ENCODE measurements around the gene SPACA9.

The SPACA9 gene

DNA sequence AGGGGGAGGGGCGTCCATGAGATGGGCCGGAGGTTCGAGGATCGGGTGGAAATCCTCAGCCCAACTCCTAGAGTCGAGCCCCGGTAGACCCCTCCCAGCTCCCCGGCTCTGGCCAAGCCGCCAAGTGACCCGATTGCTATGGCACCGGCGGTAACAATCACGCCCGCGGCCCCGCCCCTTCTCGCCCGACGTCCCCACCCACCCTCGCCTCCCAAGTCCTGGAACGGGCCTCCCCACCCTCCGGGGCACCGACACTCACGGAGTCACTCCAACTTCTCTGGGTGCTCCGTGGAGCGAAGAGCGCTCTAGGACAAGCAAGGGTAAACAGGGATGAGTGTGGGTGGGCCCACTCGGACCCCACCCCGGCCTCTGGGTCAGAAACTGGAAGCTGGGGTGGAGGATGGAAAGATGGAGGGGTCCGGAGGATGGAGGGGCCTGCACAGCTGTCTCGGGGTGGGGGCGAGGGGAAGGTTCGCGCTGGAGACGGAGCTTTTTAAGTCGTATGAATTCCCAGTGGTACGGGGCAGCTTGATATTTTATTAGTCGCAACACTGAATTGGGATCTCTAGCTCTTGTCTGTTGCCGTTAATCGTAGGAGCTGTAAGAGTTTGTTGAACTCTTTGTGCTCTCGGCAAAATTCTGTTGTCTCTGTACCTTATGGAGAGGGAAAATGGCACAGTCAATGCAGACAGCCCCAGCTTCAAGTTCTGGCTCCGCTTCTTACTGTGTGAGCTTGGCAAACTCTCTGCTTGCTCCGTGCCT, at the start of gene SPACA9:
Gene SPACA9 (plus strand): TSS at position 204 of the 762 bp plus-strand sequence. CDS start 5,050 bp downstream, outside the sequence.
- DNase-seq: peak in 1 of 4 experiments; percentile 12

DNA sequence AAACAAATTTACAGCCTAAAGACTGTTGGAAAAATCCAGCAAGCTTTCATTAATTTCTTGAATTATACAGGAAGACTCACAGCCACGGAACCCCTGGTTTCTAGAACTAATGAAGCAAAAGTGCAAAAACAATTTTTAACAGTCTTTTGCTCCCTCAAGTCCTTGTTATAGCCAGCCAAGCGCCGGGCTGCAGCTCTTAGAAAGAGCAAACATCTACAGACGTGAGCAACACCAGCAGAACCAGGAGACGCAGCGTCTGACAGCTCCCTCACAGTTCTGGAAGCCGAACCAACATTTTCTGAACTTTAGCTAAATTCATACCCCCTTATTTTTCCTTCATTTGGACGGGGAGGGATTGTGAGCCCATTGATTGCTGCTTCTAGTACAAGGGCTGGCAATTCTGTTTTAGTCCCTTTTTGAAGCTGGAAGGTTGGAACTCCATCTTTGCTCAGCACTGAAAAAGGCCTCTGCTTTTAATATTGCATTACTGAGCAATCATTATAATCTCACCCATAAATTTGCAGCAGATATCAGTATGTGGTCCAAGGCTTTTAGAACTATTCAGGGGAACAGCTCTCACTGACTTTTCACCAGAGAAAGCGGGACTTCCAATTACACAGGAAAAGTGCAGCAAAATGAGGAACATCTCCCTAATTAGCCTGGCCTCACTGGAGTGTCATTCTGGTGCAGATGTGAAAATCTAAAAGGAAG, 46.4 kb upstream of the SPACA9 start:
- no peak for DNase-seq

DNA sequence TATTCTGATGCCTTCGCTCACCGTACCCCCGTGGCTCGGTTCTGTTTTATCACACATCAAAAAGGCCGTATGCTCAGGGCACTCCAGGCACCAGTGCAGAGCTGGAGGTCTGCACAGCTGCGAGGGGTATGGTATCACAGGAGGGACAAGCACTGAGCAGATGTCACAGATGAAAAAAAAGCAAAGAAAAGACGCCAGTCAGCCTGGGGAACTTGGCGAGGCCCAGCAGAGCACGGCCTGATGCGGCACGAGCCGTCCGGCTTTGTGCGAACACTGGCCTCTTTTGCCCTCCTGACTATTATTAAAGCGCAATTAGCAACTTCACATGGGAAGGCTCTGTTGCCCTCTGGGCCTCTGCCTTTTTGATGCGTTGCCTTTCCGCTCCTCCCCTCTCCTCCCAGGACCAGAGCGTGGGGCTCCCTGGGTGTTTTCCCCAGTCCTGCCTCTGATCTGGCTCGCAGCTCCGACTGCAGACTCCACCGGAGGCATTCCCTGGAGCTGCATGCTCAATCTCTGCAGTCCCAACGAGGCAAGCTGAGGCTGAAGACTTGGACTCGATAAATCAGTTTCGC, 45.1 kb upstream of the SPACA9 start:
- DNase-seq: no peak

DNA sequence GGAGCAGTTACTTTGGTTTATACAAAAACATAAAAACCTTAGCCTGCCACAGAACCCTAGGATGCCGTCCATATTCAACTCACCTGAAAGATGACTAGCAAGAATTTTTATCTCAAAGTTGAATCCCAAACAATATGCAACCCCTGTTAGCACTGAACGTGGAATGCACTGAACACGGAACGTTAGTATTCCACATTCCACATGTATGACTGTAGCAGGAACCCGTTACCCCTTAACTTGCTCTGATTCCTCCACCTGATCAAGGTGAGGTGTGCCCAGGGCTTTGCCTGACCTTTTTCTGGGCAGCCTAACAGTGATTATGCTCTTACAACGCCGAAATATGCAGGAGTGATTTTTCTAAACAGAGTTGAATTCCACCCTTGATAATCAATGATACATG, 44.4 kb upstream of the SPACA9 start:
- no peak for DNase-seq

DNA sequence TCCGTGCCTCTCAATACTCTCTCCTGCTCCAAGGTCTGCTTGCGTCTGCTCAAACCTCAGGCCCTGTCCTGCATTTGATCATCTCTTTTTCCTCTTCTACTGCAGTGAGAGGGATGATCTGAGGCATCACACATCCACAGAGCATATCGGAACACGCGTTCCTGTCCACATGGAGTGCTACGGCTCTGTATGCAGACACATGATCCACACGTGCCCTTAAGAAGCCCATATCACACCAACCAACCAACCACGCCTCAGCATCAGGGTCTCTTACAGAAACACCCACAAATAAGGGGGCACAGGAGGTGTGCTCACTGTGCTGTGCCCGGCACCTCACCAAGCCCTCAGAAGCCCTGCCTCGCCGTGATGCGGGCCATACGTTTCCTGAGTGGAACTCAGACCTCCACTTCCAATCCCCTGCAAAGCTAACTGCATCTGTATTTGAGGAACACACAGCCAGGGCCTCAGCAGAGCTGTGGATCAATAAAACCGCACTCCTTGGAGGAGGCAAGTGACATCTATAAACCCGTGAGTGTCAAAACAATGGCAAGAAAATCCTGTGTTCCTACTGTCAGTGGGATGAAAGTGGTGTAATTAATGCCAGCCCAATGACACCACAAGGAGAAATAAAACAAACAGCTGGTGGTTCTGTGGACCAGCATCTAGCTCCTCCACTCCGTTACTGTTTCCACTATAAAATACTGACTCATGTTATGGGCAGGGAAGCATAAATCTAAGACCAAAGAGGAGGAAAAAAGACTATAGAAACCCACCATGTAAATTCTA, 41.0 kb upstream of the SPACA9 start:
- no peak for DNase-seq

DNA sequence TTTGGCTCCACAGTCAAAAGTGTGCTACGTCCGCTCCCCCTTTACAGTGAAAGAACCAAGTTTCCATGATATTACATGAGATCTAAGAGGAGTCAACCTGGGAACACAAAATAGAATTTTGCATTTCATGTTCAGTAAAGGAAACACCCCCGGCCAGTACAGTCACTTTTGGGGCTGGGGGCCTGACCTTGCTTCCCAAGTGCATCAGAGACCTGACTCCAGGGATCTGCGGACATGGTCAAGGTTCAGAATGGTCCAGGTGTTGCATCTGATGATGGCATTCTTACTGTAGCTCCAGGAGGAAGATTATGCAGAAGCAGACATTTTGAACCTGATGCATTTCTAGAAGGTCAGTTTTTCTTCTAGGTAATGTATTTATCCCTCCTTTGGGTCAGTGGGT, 40.4 kb upstream of the SPACA9 start:
- DNase-seq: no peak

DNA sequence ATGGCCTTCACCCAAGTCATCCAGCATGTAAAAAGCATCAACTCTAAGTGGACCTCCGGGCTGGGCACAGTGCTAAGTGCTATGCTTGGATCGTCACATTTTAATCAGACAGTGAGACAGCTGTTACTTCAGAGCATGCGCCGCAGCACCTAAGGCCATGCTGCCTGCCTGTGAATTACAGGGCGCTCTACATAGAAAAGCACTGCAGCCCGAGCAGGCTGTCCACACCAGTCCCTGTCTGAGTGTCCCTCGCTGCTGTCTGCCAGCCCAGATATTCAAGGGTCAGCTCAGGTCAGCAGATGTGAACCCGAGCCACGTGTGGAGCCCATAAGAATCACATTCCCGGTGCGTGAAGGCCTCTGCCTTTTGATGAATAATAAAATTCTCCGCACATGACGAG, 37.7 kb upstream of the SPACA9 start:
- no peak for DNase-seq

DNA sequence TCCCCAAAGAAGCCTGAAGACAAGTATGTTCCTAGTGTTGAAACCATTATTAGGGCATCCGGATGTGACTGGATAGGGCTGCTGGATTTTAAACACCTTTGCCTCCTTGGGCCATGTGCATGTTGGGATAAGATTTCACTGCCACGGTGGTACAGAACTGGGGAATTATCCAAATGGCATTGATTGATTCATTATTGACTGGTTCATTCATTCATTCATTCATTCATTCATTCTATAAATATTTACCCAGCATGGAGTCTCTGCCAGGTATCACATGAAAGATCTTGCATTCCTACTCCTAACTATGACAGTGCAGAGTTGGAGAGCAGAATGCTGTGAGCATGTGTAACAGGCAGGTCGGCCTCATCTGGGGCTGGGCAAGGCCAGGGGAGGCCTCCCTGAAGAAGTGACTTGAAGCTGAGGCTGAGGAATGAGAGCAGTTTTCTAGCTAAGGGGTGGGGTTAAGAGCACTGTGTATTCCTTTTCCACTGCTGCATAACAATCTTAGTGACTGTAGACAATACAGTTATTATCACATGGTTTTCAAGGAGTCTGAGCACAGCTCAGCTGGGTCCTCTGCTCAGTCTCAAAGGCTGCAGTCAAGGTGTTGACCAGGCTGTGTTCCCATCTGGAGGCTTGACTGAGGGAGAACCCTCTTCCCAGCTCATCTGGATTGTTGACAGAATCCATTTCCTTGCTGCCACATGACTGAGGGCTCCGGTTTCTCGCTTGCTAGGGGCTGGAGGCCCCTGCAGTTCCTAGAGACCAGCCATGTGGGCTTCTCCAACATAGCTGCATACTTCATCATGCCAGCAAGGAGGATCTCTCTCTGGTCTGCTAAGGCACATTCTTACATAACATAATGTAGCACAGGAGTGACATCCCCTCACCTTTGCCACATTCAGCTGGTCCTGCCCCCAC, 36.3 kb upstream of the SPACA9 start:
- no peak for DNase-seq

DNA sequence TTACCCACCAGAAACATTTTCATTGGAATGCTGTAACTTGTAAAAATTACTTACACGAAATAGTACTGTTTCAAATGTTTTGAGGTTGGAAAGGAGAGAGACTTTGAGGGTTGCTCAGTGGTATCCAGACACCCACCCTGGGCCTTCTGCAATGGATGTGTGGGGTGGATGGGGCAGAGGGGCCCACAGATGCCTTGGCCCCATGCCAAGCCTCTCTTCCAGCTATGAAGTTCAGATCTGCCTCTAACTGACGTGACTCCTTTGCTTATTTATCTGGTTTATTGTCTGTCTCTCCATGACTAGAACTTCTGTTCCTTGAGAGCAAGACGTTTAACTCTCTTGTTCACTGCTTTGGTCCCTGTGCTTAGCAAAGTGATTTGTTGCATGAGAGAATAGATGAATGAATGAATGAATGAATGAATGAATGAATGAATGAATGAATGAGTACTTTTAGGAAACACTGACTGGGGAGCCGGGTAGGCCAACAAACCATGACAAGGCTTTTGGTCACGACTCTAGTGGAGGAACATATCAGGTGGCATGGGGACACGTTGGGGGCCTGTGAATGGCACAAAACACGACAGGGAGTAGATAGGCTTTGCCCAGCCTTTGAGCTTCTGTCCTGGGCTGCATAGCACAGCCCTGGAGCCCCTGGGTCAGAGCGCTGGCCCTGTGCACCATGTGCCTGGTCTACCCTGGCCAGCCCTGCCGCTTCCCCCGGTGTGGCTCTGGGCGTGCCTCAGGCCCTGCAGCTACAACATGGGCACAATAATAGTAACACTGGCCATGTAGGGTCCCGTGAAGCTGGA, 32.4 kb upstream of the SPACA9 start:
- DNase-seq: no peak

DNA sequence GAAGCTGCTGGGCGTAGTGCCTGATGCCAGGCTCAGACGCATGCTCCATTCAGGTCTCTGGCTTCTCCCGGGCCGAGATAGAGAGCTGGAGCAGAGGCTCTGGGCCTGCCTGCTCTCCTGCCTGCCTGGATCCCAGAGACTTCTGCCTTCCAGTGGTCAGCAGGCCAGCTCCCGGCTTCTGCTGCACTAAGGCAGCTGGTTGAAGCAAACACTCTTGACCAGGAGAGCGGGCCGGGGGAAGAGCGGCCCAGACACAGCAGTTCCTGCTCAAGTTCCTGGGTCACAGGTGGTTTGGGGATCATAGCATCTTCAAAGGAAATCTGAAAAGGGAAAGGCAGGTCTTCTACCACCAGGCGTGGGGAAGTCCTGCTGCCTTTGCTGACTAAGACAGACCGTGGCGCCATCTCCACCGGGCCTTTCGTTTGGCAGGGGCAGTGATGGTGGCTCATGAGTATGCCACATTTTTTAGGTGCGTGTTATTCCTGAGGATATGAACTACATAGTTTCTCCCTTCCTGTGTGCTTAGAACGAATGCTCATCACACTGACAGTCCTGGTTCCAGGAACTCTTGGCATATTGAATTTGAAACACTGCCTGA, 31.7 kb upstream of the SPACA9 start:
- no peak for DNase-seq

DNA sequence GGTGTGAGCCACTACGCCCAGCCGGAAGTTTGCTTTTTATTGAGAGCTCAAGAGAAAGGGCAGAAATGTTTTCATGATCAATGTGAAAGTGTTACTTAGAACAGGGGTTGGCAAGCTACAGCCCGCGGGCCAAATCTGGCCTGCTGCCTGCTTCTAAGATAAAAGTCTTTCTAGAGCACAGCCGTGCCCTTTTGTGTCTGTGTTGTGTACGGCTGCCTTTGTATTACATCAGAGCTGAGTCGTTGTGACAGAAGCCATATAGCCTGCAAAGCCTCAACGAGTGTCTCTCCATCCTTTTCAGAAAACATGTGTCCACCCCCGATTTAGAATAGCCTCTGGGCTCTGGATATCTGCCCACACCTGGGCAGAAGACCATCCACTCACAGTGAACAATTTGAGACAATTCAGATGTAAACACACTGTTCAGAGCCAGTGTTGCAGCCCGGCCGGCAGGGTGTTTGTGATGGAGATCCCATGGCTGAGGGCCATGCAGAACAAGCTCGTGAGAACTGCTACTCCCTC, 29.5 kb upstream of the SPACA9 start:
- DNase-seq: no peak

DNA sequence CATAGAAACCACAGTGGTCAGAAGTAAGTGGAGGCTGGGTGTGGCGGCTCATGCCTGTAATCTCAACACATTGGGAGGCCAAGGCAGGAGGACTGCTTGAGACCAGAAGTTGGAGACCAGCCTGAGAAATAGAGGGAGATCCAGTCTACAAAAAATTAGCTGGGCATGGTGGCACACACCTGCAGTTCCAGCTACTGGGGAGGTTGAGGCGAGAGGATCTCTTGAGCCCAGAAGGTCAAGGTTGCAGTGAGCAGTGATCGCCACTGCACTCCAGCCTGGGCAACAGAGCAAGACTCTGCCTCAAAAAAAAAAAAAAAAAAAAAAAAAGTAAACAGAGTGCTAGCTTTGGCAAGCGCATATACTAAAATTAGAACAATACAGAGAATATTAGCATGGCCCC, 25.2 kb upstream of the SPACA9 start:
- no peak for DNase-seq

DNA sequence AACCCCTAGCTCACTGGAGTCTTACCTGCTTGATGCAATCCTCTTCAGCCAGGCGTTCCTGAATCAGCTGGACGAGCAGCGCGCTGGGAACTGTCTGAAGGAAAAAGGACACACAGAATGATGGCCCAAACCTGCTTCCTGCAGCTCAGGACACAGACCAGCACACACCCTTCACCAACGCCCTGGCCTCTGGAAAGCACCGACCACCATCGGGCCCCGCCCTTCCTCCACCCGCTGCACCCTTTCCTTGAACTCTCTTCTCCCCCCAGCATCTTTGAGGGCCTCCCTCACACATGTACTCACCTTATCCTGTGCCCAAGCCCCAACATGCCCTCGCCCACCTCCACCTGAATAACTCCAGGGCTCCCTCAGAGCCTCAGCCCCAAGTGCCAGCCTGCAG, 23.9 kb upstream of the SPACA9 start:
- no peak for DNase-seq

DNA sequence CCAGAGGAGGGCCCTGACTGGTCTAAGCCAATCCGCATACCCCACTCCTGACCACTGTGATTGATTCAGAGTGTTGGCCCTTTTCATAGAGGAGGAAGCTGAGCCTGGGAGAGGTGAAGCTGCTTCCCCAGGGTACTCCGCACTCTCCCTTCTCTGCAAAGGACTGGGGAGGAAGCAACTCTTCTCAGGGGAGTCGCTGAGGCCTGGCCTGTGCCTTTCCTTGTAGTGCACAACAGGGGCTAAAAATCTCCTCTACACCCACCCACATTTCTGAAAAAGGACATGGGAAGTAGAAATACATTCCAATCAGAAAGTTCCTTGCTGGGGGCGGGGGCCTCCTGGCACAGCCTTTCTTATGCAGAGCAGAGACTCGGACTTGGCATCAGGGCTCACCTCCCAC, 22.8 kb upstream of the SPACA9 start:
- DNase-seq: no peak

DNA sequence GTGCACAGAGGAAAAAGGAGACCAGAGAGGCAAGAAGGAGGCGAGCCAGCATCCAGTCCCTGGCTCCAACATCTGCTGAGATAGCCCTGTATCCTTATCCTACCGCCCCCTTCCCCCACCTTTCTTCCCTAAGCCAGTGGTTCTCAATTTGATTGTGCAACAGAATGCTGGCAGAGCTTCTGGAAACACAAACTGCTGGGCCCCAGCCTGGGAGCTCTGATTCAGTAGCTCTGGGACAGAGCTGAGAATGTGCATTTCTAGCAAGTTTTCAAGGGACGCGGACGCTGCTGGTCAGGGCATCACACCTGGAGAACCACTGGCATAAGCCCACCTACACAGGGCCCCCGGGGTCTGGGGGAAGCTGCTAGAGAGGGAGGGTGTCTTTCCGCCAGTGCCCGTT, 21.7 kb upstream of the SPACA9 start:
- no peak for DNase-seq

DNA sequence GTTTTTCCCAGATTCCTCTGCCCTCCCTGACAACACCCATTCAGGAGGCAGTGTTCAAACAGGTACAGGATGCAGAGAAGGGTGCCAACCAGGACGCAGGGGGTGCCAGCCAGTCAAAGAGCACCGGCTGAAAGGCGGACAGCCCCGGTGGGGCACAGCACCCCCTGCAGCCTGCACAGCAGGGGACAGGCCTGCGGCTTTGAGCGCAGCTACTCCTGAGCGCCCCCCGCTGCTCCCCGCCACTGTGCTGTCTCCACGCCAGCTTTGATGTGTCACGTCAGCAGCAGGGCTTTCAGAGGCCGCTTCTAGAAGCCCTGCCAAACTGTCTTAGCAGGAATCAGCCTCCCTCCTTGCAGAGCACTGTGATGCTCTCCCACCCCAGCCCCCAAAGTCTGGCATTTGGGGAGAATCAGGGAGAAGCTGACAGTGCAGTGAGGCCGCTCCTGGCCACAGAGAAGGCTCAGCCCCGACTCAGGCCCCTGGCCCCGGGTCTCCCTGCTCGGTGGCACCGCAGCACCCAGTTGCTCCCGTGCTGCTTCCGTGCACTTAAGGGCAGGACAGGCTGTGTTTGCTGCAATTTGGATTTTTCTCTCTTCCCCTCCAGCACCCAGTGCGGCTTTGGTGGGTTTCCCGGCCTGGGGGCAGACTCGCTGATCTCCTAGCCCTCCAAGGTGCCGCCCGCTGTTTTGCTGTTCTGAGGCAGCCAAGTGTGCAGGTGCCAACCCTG, 20.9 kb upstream of the SPACA9 start:
- DNase-seq: no peak

DNA sequence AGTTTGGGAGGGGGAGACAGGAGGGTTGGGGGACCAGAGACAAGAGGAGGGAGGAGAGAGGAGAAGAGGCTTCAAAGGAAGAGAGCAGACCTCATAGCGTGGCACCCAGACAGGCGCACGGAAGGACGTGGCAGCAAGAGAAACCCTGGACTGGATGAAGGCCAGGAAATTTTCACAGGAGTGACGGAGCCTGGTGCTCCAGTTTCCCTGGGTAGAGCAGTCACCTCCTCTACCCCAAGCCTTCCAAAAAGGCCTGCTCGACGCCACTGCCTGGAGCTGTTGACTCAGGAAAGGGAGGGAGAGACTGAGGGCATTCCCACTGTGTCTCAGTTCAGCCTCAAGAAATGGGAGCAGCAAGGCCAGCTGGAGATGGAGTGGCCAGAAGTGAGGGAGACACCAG, 19.9 kb upstream of the SPACA9 start:
- DNase-seq: no peak

DNA sequence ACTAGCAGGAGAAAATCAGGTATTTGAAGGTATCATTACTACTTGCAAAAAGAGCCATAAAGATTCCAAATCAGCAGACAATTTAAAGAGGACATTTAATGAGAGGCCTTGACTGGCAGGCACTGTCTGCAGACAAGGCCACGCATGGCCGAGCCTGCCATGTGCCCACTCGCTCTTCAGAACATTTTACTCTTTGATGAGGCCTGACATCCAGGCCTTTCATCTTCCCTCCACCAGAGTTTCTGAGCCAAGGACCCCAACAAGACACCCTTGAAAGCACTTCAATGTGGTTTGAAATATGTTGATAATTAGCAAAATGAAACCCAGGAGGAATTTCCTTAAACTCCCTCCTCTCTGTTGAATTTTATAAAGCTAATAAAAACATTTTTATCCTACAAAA, 17.0 kb upstream of the SPACA9 start:
- no peak for DNase-seq

DNA sequence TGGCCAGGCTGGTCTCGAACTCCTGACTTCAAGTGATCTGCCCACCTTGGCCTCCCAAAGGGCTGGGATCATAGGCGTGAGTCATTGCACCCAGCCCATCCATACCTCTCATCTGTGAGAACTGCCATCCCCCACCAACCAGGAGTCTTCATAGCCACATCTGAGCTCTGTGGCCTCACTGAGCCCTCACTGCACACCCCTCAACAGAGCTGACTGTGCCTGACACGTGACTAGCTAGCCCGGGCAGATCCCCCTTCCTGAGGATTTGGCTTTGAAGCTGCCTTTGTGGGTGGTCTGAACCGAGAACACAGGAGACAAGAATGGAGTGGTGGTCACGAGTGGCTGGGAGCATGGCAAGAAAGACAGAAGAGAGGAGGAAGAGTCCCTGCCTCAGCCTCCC, 16.2 kb upstream of the SPACA9 start:
- DNase-seq: no peak

DNA sequence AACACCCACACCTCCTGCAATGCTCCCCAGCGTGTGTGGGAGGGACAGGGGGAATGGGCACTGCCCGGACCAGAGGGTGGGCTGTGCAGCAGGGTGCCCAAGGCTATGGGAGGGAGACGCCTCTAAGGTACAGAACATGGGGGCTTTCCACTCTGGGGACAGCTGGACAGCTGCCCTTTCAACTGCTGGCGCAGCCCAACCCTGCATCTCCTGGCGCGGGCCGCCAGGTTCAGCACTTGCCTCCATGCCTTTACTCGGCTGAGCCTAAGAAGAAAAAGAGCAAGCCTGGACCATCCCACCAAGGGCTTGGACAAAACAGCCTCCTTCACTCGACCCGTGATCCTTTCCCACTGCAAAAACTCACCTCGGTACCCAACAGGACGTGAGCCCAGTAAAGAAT, 15.6 kb upstream of the SPACA9 start:
- no peak for DNase-seq
